Psoas muscle (tissue), 8 donors: ENCODE results near the gene TCF21. TPM values are rescaled to one million over a fixed set of nuclear protein-coding genes. Genes with fewer than 3 reads are reported as not detected.

Experiments
- ATAC-seq, 4 donors: fragments of 200-7000 bp; cut with Tn5 transposase; one replicate each; pipeline ENCODE4 v1.9.1; 2020; ENCODE audit warnings: moderate library complexity in 3 of 4, mild to moderate bottlenecking in 2 of 4
- DNase-seq, 2 donors: peaks; one replicate each; pipeline ENCODE4 v3.0.0-alpha.2; 2020
- H3K27ac ChIP-seq: fragments of 200-600 bp; one replicate; pipeline ENCODE4 v1.8.0; 2022
- H3K27me3 ChIP-seq, 3 donors: fragments of 200-600 bp in 1 of 3; one replicate each; pipeline versions ENCODE4 v1.6.1 to v1.8.0; 2013 to 2022; ENCODE audit warnings: low read length in 2 of 3, mild to moderate bottlenecking in 2 of 3, moderate library complexity in 1 of 3; ENCODE audit not compliant: insufficient read depth in 3 of 3
- H3K36me3 ChIP-seq, 2 donors: fragments of 200-600 bp in 1 of 2; one replicate each; pipeline versions ENCODE4 v1.6.1 to v1.8.0; 2013 to 2022; ENCODE audit warnings: low read depth in 1 of 2, mild to moderate bottlenecking in 1 of 2, moderate library complexity in 1 of 2; ENCODE audit not compliant: insufficient read depth in 1 of 2
- H3K4me1 ChIP-seq: fragments of 200-600 bp; one replicate; pipeline ENCODE4 v1.8.0; 2022
- H3K4me3 ChIP-seq: fragments of 200-600 bp; one replicate; pipeline ENCODE4 v1.8.0; 2022; ENCODE audit warnings: mild to moderate bottlenecking
- H3K9me3 ChIP-seq: fragments of 200-600 bp; one replicate; pipeline ENCODE4 v1.8.0; 2022
- CTCF ChIP-seq: fragments of 200-600 bp; IDR thresholded peaks from one replicate; pipeline ENCODE4 v1.8.0; 2022; ENCODE audit warnings: antibody characterized with exemption
- WGBS, 3 donors: extraction: QIAGEN DNeasy Blood & Tissue Kit; methylation state at CpG; one replicate each; pipeline versions ENCODE4 v1.1.6 to v1.1.7; 2013; 5-methylcytosine and 5-hydroxymethylcytosine counted together
- intact Hi-C, 2 donors: fragments of 100-400 bp; cut with DNase I; formaldehyde crosslinking; loops; one replicate each; pipeline versions ENCODE4 v1.11.0 to v1.14.2; 2022
- polyA plus RNA-seq, 3 donors: library from polyadenylated mRNA; stranded (reverse); fragments of 200-250 nt; gene quantifications; one replicate each; pipeline ENCODE4 v1.2.3, GENCODE V29; 2013
- total RNA-seq, 4 donors: library from RNA; stranded (reverse); fragmentation: NEBNext Ultra II Directional in 2 of 4; extraction: Animal tissue kit (Norgen Biotek cat#: 25700) in 2 of 4; gene quantifications; one replicate each; pipeline versions ENCODE4 v1.2.1 to v1.2.4, GENCODE V29; 2021 to 2023
- donor health status: healthy with polysubstance abuse.
- donor health status: DM: no; HTN: no; CAD: no; lungs with moderate emphysema.
- donor health status: Bipolar disorder and iron deficiency.
- donor health status: healthy.
- donor health status: DM: yes; HTN: yes; CAD: no.
- donor health status: DM: no; HTN: no; CAD: no.
- donor health status: DM: no; HTN: no; CAD: no.
- donor health status: DM: yes; HTN: yes; CAD: no.

Gene TCF21
- total and polyA plus RNA-seq, 7 donors, result 0.01 to 0.38 (median 0.11) TPM; not detected in 2

DNA sequence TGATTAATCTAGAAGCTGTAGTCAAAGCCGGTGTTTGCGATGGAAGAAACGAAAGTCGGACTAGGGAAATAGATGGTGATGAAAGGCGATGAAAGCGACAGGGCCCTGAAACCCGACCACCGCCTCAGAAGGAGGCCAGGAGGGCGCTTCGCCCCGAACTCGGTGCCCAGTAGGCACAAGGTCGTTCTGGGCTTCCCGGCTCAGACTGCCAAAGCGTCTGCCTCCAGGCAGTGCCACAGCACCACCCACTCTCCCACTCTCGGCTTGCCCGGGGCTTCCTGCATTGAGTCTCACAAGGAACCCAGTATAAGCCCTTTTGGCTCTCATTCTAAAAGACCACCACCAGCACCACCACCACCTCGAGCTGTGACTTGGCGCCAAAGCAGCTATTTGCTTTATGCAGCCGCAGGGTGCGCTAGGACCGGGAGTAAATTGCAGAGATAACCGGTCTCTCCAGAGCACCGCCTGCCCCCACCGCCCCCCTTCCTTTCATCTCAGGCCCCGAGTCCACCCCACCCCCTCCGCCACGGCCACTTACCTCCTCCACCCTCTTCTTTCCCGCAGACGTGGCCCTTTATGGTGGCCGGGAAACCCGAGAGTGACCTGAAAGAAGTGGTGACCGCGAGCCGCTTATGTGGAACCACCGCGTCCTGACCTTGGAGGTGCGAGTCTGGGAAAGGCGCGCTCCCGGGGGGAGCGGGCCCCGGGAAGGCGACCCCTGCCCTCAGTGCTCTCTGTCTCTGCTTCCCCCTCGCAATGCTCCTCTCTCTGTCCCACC, 2.4 kb downstream of the TCF21 start:
- peak in 3 of 4 donors; percentile 58 to 76 (median 62) for ATAC-seq
- TF ChIP-seq CTCF, result no peak
- 2 to 4% (median 2%) methylated on average over 44 to 45 of the region's 45 CpGs for WGBS, 3 donors
- H3K9me3 ChIP-seq, result no peaks in the 10 kb centered on the region
- peak overlapping the region; percentile 67 for H3K4me3 ChIP-seq
- DNase-seq, result peak in 1 of 2 donors; percentile 34
- H3K36me3 ChIP-seq, result no peaks in the 10 kb centered on the region
- intact Hi-C loops, result loop anchor here in 1 of 2 donors (10.0 kb wide), 1 partner anchor 817 kb away; no protein-coding TSS in a partner anchor
- H3K27me3 ChIP-seq, result peaks cover 10 to 77% (median 34%) of the 10 kb centered on the region in 3 donors
- no peak overlapping the region for H3K27ac ChIP-seq
- H3K4me1 ChIP-seq, result peaks cover 12% of the 10 kb centered on the region

GRCh38 chr6:133891927-133892812, 3.3 kb downstream of the TCF21 start:
- no peaks in the 10 kb centered on the region for H3K9me3 ChIP-seq
- no peak for TF ChIP-seq CTCF
- intact Hi-C loops, result loop anchor here in 1 of 2 donors (10.0 kb wide), 1 partner anchor 817 kb away; no protein-coding TSS in a partner anchor
- 20 to 29% (median 22%) methylated on average over 12 of the region's 12 CpGs for WGBS, 3 donors
- H3K4me3 ChIP-seq, result peak overlapping the region; percentile 67
- no peaks in the 10 kb centered on the region for H3K36me3 ChIP-seq
- no peak overlapping the region for H3K27ac ChIP-seq
- peaks cover 12% of the 10 kb centered on the region for H3K4me1 ChIP-seq
- H3K27me3 ChIP-seq, result peaks cover 10 to 86% (median 34%) of the 10 kb centered on the region in 3 donors
- ATAC-seq, result no peak
- DNase-seq, result no peak

GRCh38 chr6:133892813-133893691, 4.1 kb downstream of the TCF21 start:
- no peak for DNase-seq
- intact Hi-C loops, result loop anchor here in 1 of 2 donors (10.0 kb wide), 1 partner anchor 818 kb away; no protein-coding TSS in a partner anchor
- no peaks in the 10 kb centered on the region for H3K9me3 ChIP-seq
- H3K36me3 ChIP-seq, result no peaks in the 10 kb centered on the region
- no peak for TF ChIP-seq CTCF
- 30 to 37% (median 33%) methylated on average over 41 of the region's 41 CpGs for WGBS, 3 donors
- no peak overlapping the region for H3K4me3 ChIP-seq
- no peak for ATAC-seq
- H3K4me1 ChIP-seq, result peaks cover 12% of the 10 kb centered on the region
- H3K27ac ChIP-seq, result no peak overlapping the region
- peaks cover 10 to 88% (median 34%) of the 10 kb centered on the region in 3 donors for H3K27me3 ChIP-seq

DNA sequence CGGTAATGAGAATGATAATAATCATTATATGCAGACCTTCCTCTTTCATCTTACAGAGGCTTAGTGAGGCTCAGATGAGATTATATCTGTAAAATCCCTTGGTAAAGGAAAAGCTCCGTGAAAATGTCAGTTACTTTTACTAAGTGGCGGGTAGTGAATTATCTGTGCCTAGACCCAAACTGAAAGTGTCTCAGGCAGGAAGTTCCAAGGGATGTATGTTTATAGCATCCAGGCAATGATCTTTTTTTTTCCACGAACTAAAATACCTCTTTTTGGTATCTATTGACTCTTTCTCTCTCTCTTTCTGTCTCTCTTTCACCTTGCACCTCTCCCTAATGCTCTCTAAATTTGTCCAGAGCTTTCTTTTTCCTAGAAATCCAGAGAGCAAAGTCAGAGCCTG, 5.0 kb downstream of the TCF21 start:
- H3K27ac ChIP-seq, result no peak overlapping the region
- no peak for TF ChIP-seq CTCF
- no peak for ATAC-seq
- intact Hi-C loops, result loop anchor here in 1 of 2 donors (10.0 kb wide), 1 partner anchor 819 kb away; no protein-coding TSS in a partner anchor
- DNase-seq, result no peak
- H3K36me3 ChIP-seq, result no peaks in the 10 kb centered on the region
- H3K4me3 ChIP-seq, result no peak overlapping the region
- no peaks in the 10 kb centered on the region for H3K9me3 ChIP-seq
- peaks cover 10 to 84% (median 34%) of the 10 kb centered on the region in 3 donors for H3K27me3 ChIP-seq
- whole genome bisulfite sequencing, 3 donors, result 53 to 61% (median 58%) methylated on average over 4 of the region's 4 CpGs
- H3K4me1 ChIP-seq, result peaks cover 12% of the 10 kb centered on the region
